Keratinocyte (primary cell): ENCODE measurements around the gene RPL32.

ENCODE experiments used
- CTCF ChIP-seq, 3 experiments: IDR thresholded peaks in 1 of 3; conservative IDR thresholded peaks in 1 of 3; optimal IDR thresholded peaks in 1 of 3; 2 replicates in 2 of 3; 3 replicates in 1 of 3; pipeline versions ENCODE3 to v1.5.1; 2011; ENCODE audit warnings: low read length in 3 of 3, mild to moderate bottlenecking in 3 of 3, moderate library complexity in 2 of 3, control low read depth in 1 of 3, inconsistent platforms in 1 of 3; ENCODE audit not compliant: insufficient read depth in 2 of 3; ENCODE audit errors: extremely low read depth in 1 of 3
- EZH2 ChIP-seq: IDR thresholded peaks from one replicate; pipeline ENCODE4 v1.6.1; 2012; ENCODE audit warnings: inconsistent platforms, mild to moderate bottlenecking, low read length, moderate library complexity

DNA sequence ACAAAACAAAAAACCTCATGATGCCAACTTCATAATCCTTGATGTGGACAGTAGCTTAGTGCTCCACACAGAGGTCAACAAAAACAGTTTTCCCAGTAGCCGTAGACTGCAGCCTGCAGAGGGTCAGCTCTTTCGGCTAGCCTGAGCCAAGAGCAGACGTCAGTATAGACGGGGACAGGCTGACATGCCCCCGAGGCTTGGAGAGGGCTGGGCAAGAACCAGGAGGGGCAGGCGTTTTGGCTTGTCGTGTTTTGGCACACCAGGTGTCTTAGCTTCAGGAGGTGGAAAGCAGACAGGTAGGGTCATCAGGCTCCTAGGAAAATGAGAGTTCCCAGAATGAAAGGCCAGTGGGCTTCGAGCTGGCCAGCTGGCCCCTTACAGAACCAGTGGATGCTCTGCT, 23.1 kb downstream of the RPL32 start:
- no peak for TF ChIP-seq CTCF (optimal IDR thresholded peaks at IDR 0.05 in 1 of 3, IDR thresholded peaks at IDR 0.05 in 1 of 3, conservative IDR thresholded peaks at IDR 0.05 in 1 of 3; ENCODE audit: extremely low read depth in 1 of 3, insufficient read depth in 2 of 3, low read length in 3 of 3)
- no peak for TF ChIP-seq EZH2
